ENCODE results near the gene ADRA1B.

DNA sequence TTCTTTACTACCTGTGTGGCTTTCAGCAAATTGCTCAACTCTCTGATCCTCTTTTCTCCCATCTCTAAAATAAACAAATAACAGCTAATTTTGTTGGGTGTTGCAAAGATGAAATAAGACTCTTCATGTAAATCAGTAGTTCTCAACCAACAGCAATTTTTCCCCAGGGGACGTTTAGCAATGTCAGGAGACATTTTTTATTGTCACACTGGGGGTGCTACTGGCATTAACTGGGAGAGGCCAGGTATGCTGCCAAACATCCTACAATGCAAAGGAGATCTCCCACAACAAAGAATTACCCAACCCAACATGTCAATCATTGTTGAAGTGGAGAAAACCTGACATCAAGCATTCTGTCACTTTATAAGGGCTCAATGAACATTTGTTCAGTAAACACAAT lies 19.7 kb downstream of the ADRA1B start:
- TF ChIP-seq, protein P1, sequence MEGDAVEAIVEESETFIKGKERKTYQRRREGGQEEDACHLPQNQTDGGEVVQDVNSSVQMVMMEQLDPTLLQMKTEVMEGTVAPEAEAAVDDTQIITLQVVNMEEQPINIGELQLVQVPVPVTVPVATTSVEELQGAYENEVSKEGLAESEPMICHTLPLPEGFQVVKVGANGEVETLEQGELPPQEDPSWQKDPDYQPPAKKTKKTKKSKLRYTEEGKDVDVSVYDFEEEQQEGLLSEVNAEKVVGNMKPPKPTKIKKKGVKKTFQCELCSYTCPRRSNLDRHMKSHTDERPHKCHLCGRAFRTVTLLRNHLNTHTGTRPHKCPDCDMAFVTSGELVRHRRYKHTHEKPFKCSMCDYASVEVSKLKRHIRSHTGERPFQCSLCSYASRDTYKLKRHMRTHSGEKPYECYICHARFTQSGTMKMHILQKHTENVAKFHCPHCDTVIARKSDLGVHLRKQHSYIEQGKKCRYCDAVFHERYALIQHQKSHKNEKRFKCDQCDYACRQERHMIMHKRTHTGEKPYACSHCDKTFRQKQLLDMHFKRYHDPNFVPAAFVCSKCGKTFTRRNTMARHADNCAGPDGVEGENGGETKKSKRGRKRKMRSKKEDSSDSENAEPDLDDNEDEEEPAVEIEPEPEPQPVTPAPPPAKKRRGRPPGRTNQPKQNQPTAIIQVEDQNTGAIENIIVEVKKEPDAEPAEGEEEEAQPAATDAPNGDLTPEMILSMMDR (IDR thresholded peaks at IDR 0.05), result no peak
- no peak for TF ChIP-seq POLR2AphosphoS5 (IDR thresholded peaks at IDR 0.05; ENCODE audit: low read depth, low read length)
- TF ChIP-seq, protein P2, sequence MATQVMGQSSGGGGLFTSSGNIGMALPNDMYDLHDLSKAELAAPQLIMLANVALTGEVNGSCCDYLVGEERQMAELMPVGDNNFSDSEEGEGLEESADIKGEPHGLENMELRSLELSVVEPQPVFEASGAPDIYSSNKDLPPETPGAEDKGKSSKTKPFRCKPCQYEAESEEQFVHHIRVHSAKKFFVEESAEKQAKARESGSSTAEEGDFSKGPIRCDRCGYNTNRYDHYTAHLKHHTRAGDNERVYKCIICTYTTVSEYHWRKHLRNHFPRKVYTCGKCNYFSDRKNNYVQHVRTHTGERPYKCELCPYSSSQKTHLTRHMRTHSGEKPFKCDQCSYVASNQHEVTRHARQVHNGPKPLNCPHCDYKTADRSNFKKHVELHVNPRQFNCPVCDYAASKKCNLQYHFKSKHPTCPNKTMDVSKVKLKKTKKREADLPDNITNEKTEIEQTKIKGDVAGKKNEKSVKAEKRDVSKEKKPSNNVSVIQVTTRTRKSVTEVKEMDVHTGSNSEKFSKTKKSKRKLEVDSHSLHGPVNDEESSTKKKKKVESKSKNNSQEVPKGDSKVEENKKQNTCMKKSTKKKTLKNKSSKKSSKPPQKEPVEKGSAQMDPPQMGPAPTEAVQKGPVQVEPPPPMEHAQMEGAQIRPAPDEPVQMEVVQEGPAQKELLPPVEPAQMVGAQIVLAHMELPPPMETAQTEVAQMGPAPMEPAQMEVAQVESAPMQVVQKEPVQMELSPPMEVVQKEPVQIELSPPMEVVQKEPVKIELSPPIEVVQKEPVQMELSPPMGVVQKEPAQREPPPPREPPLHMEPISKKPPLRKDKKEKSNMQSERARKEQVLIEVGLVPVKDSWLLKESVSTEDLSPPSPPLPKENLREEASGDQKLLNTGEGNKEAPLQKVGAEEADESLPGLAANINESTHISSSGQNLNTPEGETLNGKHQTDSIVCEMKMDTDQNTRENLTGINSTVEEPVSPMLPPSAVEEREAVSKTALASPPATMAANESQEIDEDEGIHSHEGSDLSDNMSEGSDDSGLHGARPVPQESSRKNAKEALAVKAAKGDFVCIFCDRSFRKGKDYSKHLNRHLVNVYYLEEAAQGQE (IDR thresholded peaks at IDR 0.05; ENCODE audit: insufficient read depth in 1 of 2, low read depth in 2 of 2, low read length in 1 of 2), result no peak

Measured in Panc1 (cell line).